Body of pancreas (tissue), 4 donors: ENCODE results near the gene RBM38.

Experiments used
- POLR2A ChIP-seq, 3 donors: fragments of 450-650 bp; IDR thresholded peaks; one replicate each; pipeline ENCODE4 v1.6.1; 2016; ENCODE audit warnings: antibody characterized with exemption in 3 of 3, mild to moderate bottlenecking in 2 of 3
- TF ChIP-seq, protein P1 (sequence below), 7 experiments: fragments of 450-650 bp in 4 of 7; fragments of 200-600 bp in 3 of 7; sonication (generic) in 3 of 7; IDR thresholded peaks; one replicate each; pipeline ENCODE4 v1.5.1; 2016 to 2019; ENCODE audit warnings: antibody characterized with exemption in 7 of 7

- TF ChIP-seq, protein P1, sequence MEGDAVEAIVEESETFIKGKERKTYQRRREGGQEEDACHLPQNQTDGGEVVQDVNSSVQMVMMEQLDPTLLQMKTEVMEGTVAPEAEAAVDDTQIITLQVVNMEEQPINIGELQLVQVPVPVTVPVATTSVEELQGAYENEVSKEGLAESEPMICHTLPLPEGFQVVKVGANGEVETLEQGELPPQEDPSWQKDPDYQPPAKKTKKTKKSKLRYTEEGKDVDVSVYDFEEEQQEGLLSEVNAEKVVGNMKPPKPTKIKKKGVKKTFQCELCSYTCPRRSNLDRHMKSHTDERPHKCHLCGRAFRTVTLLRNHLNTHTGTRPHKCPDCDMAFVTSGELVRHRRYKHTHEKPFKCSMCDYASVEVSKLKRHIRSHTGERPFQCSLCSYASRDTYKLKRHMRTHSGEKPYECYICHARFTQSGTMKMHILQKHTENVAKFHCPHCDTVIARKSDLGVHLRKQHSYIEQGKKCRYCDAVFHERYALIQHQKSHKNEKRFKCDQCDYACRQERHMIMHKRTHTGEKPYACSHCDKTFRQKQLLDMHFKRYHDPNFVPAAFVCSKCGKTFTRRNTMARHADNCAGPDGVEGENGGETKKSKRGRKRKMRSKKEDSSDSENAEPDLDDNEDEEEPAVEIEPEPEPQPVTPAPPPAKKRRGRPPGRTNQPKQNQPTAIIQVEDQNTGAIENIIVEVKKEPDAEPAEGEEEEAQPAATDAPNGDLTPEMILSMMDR (IDR thresholded peaks at IDR 0.05), result no peak
- no peak for TF ChIP-seq POLR2A (IDR thresholded peaks at IDR 0.05)
These were observed 60.2 kb downstream of the RBM38 start for GRCh38 chr20:57451431-57451794.
